ENCODE results near the gene ZNF148. TPM values are rescaled to one million over a fixed set of nuclear protein-coding genes. Genes with fewer than 3 reads are reported as not detected.

The ZNF148 gene
- total RNA-seq, 1 donor from 2014 or later: 47.5 TPM

DNA sequence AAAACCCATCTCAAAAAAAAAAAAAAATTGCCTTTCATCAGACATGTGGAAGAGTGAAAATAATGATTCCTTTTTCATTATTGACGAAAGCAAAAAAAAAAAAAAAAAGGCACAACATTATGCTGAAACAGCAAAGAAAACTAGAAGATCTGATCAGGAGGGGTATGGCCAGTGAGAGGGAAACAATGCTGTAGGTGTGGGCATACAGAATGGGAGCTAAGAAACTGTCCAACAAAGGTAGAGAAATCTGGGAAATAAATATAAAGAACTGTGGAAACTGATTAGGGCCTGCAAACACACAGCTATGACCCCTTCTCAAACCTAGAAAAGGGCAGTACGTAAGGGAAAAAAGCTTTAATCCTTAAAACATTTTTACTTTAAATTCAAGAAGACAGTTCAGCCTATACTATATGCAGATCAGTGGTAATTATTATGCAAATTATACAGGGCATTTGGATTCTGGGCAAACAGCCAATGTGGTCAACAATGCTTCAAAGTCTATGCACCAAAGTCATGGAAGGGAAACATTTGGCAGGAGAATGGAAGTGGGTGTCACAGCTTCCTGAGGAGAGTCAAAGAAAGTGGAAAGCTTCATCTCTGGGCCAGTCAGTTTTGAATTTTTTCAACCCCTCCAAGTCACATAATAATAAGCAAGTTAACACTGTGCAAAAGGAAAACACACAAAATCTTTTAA, 94.3 kb downstream of the ZNF148 start:
- DNase-seq: no peak
- no peak for ATAC-seq
- Histone ChIP-seq H3K4me1 (no peaks in the 10 kb centered on the region), H3K27ac (no peak overlapping the region), H3K4me3 (no peak overlapping the region), H3K27me3 (no peaks in the 10 kb centered on the region), H3K9me3 (no peaks in the 10 kb centered on the region), H3K36me3 (peaks cover 9% of the 10 kb centered on the region)
- TF ChIP-seq, protein P1, sequence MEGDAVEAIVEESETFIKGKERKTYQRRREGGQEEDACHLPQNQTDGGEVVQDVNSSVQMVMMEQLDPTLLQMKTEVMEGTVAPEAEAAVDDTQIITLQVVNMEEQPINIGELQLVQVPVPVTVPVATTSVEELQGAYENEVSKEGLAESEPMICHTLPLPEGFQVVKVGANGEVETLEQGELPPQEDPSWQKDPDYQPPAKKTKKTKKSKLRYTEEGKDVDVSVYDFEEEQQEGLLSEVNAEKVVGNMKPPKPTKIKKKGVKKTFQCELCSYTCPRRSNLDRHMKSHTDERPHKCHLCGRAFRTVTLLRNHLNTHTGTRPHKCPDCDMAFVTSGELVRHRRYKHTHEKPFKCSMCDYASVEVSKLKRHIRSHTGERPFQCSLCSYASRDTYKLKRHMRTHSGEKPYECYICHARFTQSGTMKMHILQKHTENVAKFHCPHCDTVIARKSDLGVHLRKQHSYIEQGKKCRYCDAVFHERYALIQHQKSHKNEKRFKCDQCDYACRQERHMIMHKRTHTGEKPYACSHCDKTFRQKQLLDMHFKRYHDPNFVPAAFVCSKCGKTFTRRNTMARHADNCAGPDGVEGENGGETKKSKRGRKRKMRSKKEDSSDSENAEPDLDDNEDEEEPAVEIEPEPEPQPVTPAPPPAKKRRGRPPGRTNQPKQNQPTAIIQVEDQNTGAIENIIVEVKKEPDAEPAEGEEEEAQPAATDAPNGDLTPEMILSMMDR (IDR thresholded peaks at IDR 0.05): no peak
- intact Hi-C loops (cut with DNase I): no loop called here

DNA sequence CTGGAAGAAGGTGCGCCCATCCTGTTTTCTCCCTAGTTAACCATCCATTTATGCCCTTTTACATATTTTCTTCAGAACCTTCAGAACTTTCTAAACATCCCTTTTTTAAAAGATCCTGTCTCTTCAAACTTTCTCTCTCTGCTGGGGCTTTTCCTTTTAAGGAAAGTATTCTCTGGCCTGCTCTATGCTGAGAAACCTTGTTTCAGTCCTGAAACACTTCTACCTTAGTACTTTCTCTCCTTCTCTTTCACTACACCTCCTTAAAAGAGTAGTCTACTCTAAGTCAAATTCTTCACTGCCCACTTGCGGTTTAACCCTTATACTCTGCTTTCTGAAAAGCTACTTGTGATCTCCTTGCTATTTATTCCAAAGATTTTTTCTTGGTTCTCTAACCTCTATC, 97.0 kb downstream of the ZNF148 start:
- ATAC-seq: no peak
- H3K4me1 ChIP-seq: no peaks in the 10 kb centered on the region
- no peak overlapping the region for H3K4me3 ChIP-seq
- H3K9me3 ChIP-seq: no peaks in the 10 kb centered on the region
- peaks cover 9% of the 10 kb centered on the region for H3K36me3 ChIP-seq
- no peak overlapping the region for H3K27ac ChIP-seq
- TF ChIP-seq, protein P1 (IDR thresholded peaks at IDR 0.05): no peak
- intact Hi-C loops (cut with DNase I): no loop called here
- DNase-seq: no peak
- no peaks in the 10 kb centered on the region for H3K27me3 ChIP-seq

DNA sequence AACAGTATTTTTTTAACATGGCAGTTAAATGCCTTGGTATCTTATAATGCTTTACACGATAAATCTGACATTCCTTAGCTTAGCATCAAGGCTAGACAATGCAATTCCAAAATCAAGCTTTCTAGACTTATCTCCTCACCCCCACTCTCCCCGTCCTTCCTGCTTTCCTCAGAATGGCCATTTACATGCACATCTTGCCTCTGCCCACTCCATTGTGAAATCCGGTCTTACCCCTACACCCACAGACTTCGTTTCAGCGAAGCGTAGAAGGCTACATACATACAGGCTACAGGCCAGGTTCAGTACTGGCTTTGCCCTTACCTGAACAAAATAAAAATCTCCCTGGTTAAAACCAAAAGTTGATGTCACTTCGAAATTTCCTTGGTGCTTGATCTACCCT, 104.0 kb downstream of the ZNF148 start:
- no peak for ATAC-seq
- Histone ChIP-seq H3K4me3 (no peak overlapping the region), H3K4me1 (no peaks in the 10 kb centered on the region), H3K27ac (no peak overlapping the region), H3K9me3 (no peaks in the 10 kb centered on the region), H3K27me3 (no peaks in the 10 kb centered on the region), H3K36me3 (peaks cover 9% of the 10 kb centered on the region)
- no peak for DNase-seq
- TF ChIP-seq, protein P1 (IDR thresholded peaks at IDR 0.05): no peak
- intact Hi-C loops (cut with DNase I): no loop called here

DNA sequence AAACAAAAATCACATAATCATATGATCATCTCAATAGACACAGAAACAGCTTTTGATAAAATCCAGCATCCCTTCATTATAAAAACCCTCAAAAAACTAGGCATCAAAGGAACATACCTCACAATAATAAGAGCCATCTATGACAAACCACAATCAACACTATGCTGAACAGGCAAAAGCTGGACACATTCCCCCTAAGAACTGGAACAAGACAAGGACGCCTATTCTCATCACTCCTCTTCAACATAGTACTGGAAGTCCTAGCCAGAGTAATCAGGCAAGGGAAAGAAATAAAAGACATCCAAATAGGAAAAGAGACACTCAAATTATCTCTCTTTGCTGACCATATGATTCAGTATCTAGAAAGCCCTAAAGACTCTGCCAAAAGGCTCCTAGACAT, 107.7 kb downstream of the ZNF148 start:
- H3K27me3 ChIP-seq: no peaks in the 10 kb centered on the region
- TF ChIP-seq, protein P1 (IDR thresholded peaks at IDR 0.05): no peak
- H3K4me3 ChIP-seq: no peak overlapping the region
- intact Hi-C loops (cut with DNase I): no loop called here
- no peak for ATAC-seq
- DNase-seq: no peak
- no peaks in the 10 kb centered on the region for H3K4me1 ChIP-seq
- no peak overlapping the region for H3K27ac ChIP-seq
- H3K9me3 ChIP-seq: no peaks in the 10 kb centered on the region
- H3K36me3 ChIP-seq: peaks cover 10% of the 10 kb centered on the region

DNA sequence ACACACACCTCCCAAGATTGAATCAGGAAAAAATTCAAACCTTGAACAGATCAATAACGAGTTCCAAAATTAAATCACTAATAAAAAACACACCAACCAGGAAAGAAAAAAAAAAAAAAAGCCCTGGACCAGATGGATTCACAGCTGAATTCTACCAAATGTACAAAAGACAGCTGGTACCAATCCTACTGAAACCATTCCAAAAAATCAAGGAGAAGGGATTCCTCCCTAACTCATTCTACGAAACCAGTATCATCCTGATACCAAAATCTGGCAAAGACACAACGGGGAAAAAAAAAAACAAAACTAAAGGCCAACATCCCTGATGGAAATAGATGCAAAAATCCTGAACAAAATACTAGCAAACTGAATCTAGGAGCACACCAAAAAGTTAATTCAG, 108.2 kb downstream of the ZNF148 start:
- Histone ChIP-seq H3K36me3 (peaks cover 10% of the 10 kb centered on the region), H3K27ac (no peak overlapping the region), H3K27me3 (no peaks in the 10 kb centered on the region), H3K4me3 (no peak overlapping the region), H3K9me3 (no peaks in the 10 kb centered on the region), H3K4me1 (no peaks in the 10 kb centered on the region)
- intact Hi-C loops (cut with DNase I): no loop called here
- no peak for DNase-seq
- TF ChIP-seq, protein P1 (IDR thresholded peaks at IDR 0.05): no peak
- ATAC-seq: no peak

DNA sequence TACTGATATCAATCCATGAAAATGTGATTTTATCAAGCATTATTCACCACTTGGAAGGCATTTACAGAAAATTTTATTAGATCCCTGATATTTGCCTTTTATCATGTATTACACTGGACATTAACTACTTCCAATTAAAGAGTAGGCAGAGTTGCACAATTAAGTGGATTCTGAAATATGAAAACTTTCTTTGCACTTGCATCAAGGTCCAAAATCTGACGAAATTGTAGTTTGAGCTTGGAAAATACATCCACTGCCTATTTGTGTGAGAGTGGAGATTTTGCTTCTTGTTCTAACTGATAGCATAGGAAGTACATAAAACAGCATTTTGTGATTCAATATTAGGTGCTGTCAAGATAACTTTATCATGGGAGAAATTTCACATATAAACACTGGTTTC, 113.0 kb downstream of the ZNF148 start:
- H3K4me3 ChIP-seq: no peak overlapping the region
- peaks cover 6% of the 10 kb centered on the region for H3K36me3 ChIP-seq
- ATAC-seq: no peak
- H3K27me3 ChIP-seq: no peaks in the 10 kb centered on the region
- H3K4me1 ChIP-seq: no peaks in the 10 kb centered on the region
- H3K9me3 ChIP-seq: no peaks in the 10 kb centered on the region
- intact Hi-C loops (cut with DNase I): no loop called here
- no peak overlapping the region for H3K27ac ChIP-seq
- TF ChIP-seq, protein P1 (IDR thresholded peaks at IDR 0.05): no peak
- DNase-seq: no peak

Data from upper lobe of right lung (tissue), 1 donor.